HG03457 (cell line): Measurements from ENCODE around the gene ITGAV.

Experiments used
- ATAC-seq: cut with Tn5 transposase; IDR thresholded peaks from one replicate; pipeline ENCODE4 v1.9.1; 2021; ENCODE audit warnings: moderate number of reproducible peaks; ENCODE audit not compliant: unreplicated experiment

ITGAV gene

GRCh38 chr2:186573531-186573930, 16.3 kb upstream of the ITGAV start:
- no peak for ATAC-seq

GRCh38 chr2:186575302-186575701, 14.6 kb upstream of the ITGAV start:
- peak; percentile 69 for ATAC-seq

DNA sequence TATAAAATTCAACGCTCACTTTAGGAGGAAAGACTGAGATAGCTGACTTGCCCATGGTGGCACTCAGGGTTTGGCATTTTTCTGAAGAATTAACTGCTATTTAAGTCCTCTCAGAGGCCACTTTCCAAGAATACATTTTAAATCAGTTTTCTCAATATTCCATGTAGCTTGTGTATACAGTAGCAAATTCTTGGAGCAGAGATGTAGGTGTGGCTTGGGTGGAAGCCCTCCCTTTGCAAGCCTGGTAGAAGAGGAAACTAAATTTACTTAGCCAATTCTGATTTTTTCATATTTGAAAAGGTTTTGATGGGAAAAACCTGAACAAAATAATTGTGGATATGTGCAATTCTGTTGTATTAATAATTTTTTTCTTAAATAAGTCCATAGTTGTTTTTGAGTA, 14.0 kb upstream of the ITGAV start:
- ATAC-seq = no peak

- no peak for ATAC-seq
Measured at GRCh38 chr2:186576614-186577013, 13.2 kb upstream of the ITGAV start.

DNA sequence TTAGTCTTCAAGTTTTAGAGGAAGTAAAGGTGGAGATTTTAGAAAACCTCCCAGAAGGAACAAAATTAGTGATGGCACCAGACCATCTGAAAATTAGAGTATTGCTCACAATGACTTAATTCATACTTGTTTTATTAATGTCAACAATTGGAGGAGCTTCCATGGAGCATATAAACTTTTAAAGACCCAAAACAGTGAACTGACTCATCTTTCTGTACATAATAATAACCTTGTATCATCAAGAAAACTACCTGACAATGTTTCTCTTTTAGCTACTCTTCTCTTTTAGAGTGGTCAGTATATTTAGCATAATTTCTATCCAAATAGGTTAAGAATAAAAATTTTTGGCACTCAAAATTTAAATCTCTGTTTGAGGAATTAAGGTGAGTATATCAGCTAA, 7.2 kb upstream of the ITGAV start:
- no peak for ATAC-seq

- ATAC-seq = no peak
Measured at GRCh38 chr2:186584053-186584452, 5.8 kb upstream of the ITGAV start.

DNA sequence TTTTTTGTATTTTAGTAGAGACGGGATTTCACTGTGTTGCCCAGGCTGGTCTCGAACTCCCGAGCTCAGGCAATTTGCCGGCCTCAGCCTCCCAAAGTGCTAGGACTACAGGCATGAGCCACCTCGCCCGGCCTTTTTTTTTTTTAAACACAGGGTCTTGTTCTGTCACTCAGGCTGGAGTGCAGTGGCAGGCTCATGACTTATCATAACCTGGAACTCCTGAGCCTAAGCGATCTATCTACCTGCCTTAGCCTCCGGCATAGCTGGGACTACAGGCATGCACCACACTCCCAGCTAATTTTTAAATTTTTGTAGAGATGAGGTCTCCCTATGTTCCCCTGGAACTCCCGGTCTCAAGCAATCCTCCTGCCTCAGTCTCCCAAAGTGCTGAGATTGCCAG, 1.4 kb upstream of the ITGAV start:
- no peak for ATAC-seq

DNA sequence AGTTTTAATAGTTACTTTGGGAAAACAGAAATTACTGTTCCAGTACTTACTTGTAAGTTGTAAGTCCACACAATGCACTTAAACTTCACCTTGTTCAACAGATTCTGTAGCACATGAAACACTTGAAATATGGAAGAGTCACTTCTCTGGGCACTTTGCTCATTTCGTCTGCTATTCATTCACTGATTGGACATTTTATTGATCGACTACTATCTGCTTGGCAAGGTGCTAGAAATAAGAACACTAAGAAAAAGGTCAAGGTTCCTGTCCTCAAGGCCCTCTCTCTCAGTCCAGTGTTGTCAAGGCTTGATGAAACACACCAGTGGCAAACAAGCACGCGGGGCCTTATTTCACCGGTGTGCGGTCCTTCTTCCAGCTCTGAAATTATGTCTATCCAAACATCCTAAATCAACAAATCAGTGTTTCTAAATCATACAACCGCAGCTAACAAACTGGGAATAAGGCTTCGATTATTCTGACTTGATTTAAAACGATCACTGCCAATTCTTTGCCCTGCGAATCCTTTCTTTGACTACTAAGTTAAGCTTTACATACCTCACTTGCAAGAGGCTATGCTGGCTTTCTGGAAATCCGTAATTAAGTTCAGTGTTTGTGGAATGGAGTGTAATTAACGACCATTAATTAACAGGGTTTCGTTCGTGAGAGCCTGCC, 780 bp upstream of the ITGAV start:
- ATAC-seq = no peak

DNA sequence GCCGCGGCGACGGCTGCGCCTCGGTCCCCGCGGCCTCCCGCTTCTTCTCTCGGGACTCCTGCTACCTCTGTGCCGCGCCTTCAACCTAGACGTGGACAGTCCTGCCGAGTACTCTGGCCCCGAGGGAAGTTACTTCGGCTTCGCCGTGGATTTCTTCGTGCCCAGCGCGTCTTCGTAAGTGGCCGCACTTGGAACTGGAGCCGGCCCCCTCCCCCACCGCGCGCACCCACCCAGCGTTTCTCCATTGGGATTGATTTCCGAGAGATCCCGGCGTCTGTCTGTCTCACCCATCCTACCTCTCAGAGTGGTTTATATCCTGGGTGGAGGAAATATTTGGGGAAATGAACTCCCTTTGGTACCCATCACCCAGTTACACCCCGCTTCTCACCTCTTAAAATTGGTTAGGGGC, 498 bp downstream of the ITGAV start:
- no peak for ATAC-seq

DNA sequence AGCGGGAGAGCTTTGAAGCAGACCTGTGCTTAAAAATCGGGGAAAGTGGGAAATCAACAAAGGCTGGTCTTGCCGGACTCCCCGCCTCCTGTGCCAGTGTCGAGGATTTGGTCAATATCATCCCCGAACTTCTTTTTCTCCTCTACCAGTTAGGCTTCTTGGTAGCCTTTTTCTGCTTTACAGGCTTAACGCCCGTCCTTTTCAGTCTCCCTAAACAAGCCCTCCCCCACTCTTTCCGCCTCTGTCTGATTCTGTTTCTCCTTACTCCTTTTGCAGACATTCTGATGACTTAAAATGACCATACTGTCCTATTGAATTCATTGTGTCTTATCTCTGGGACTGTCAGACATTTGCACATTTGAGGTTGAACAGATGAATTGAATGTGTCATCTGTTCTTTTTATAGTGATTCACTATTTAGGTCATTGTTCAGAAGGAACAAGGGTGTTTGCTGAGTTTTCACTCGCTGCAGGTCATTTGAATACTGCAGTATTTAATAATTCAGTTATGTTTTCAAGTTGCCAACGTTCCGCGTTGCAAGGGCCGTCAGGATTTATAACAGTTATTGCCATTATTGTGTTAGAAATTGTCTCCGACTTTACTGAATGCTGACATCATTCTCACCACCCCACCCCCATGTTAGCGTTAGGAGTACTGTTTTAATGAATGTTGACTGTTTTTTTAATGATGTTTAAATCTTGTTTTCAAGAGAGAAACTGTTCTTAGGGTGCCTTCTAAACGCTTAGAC, 1.1 kb downstream of the ITGAV start:
- no peak for ATAC-seq

- ATAC-seq = no peak
Measured at GRCh38 chr2:186591506-186591890, 1.6 kb downstream of the ITGAV start.

DNA sequence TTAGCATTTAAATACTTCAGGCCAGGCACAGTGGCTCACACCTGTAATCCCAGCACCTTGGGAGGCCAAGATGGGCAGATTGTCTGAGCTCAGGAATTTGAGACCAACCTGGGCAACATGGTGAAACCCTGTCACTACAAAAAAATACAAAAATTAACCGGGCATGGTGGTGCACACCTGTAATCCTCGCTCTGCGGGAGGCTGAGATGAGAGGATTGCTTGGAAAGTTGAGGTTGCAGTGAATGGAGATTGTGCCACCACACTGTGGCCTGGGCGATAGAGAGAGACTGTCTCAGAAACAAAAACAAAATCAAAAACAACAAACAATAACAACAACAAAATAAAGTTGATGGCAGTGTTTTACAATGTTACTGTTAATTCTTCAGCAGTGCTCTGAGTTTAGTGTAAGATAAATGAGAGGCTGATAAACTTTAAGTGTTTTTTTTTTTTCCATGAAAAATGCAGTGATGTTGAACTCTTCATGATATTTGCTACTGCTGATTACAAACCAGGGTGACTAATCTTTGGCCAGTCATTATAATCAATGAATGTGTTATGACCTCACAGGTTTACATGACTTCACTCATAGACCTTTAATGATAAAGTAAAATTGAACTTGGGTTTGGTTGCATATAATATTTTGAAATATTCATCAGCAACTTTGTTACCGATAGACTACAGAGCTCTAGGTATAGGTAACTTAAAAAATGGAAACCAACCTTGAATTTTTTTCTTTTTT, 2.5 kb downstream of the ITGAV start:
- ATAC-seq = no peak

DNA sequence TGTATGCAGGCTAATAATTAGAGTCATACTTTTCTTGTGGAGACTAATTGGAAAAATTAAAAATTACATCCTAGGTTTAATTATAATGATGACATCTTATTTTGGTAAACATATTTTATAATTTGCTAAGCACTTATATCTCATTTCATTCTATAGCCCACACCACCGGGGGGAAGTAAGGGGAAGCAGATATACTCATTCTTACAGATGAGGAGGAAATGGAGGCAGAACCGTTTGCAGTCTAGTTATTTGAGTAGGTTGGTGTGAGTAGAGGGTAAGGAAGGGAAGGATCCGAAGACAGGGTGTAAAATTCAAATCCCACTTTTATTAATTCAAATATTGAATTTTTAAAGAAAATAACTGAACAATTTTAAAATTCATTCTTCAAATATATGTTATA, 3.7 kb downstream of the ITGAV start:
- no peak for ATAC-seq

GRCh38 chr2:186594001-186594722, 4.3 kb downstream of the ITGAV start:
- ATAC-seq = no peak

GRCh38 chr2:186595219-186595618, 5.4 kb downstream of the ITGAV start:
- no peak for ATAC-seq

GRCh38 chr2:186599186-186599778, 9.4 kb downstream of the ITGAV start:
- ATAC-seq = no peak

GRCh38 chr2:186603286-186603685, 13.4 kb downstream of the ITGAV start:
- ATAC-seq = no peak

DNA sequence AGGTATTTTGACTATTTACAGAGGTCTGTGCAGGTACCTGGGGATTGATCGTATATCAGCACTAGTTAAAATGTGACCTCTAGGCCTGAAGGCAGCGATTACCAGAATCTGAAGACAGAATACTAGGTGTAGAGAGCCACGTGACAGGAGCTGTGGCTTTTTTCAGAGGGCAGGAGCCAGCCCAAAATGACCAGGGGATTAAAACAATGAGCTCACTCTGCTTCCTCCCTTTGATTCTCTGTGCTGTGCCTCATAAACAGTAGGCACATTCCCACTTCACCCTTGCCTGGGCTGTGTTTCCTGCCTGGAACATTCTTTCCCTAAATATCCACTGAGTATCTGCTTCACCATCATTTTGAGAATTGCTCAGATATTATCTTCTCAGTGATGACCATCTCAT, 15.2 kb downstream of the ITGAV start:
- no peak for ATAC-seq

GRCh38 chr2:186607660-186608324, 17.9 kb downstream of the ITGAV start:
- ATAC-seq = no peak

DNA sequence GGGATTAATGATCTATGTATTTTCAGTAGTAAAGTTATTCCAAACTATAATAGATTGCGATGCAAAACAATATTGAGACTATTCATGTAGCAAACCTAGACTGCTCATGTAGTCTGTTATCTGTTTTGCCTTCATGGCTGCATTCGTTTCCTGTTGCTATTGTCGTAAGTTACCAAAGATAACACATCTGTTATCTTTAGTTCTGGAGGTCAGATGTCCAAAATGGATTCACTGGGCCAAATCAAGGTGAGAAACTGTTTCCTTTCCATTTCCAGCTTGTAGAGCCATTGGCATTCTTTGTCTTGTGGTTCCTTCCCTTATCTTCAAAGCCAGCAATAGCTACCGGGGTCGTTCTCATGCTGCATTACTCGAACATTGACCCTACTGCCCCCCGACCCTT, 20.9 kb downstream of the ITGAV start:
- no peak for ATAC-seq
